Measurements from ENCODE around the gene PSEN2. TPM values are rescaled to one million over a fixed set of nuclear protein-coding genes. Genes with fewer than 3 reads are reported as not detected.

Gene PSEN2
- total and polyA plus RNA-seq, 10 of the 15 experiments (the other 5 are each of a cell fraction or from before 2014, with no cell fraction given), result 0.90 to 13.3 (median 7.0) TPM

DNA sequence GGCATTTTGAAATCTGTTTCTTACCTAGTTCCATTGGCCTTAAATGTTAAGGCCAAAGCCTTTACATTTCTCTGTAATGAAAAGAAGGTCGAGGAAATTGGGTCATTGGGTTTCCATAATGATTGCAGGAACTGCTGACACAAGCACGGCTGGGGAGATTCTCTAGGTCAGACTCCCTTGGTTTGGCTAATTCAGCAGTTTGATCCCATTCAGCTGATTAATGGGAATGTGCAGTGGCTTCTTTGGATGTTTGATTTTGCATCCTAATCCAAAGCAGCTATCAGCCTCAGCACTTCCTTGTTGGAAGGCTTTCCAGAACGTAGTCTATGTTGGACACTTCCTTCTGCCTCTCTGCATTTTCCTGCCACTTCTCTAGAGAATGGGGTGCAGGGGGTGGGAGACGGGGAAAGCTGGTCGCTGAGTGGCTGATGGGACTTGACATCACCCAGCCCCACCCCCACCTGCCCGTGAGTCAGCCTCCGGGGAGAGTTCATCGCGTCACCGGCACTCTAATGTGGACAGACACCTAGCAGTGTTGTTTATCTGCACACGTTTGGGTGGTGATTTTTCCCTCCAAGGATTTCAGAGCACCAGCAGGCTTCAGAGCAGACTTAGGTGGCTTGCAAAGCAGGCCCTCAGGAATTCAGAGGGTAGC, 5.4 kb downstream of the PSEN2 start:
- no peak for TF ChIP-seq ZNF207 (IDR thresholded peaks at IDR 0.05; ENCODE audit: borderline replicate concordance)
- TF ChIP-seq KAT2A (conservative IDR thresholded peaks at IDR 0.05; ENCODE audit: control insufficient read depth, low read depth, low read length), result no peak
- TF ChIP-seq LARP7 (IDR thresholded peaks at IDR 0.05), result no peak
- TF ChIP-seq SP1 (IDR thresholded peaks at IDR 0.05; ENCODE audit: low read depth, low read length), result no peak
- TF ChIP-seq MTA3 (IDR thresholded peaks at IDR 0.05; ENCODE audit: borderline replicate concordance, low read length), result no peak
- no peak for TF ChIP-seq NR2C2 (IDR thresholded peaks at IDR 0.05; ENCODE audit: borderline replicate concordance, control insufficient read depth, insufficient read length, low read depth)
- no peak for TF ChIP-seq SMAD1 (IDR thresholded peaks at IDR 0.05; ENCODE audit: low read depth, partially characterized antibody)
- no peak for TF ChIP-seq NR2F1 (conservative IDR thresholded peaks at IDR 0.05)
- no peak for TF ChIP-seq HCFC1 (IDR thresholded peaks at IDR 0.05; ENCODE audit: low read length)
- no peak for TF ChIP-seq CEBPB (IDR thresholded peaks at IDR 0.05; ENCODE audit: borderline replicate concordance in 1 of 2, low read depth in 2 of 2, low read length in 2 of 2)
- TF ChIP-seq RBBP5 (conservative IDR thresholded peaks at IDR 0.05), result no peak
- 72% methylated on average over 11 of the region's 11 CpGs for WGBS (ENCODE audit: insufficient coverage, insufficient replicate concordance, low lambda C conversion rate, missing lambda C conversion rate)
- Histone ChIP-seq H3K4me2 (ENCODE audit: control insufficient read depth, insufficient read depth) (no peak overlapping the region), H3K9ac (ENCODE audit: control insufficient read depth, insufficient read depth, low read length) (no peak overlapping the region), H3K4me3 (no peak overlapping the region), H2AFZ (ENCODE audit: control insufficient read depth, low read depth, low read length) (no peak overlapping the region), H3K9me3 (replicated peaks; ENCODE audit: control insufficient read depth, insufficient read depth, low read length) (no peaks in the 10 kb centered on the region), H3K27me3 (replicated peaks in 1 of 2; ENCODE audit: control insufficient read depth in 2 of 2, insufficient read depth in 2 of 2, low read length in 1 of 2) (no peaks in the 10 kb centered on the region), H3K79me2 (ENCODE audit: control insufficient read depth, insufficient read depth, low read length) (no peaks in the 10 kb centered on the region), H3K36me3 (ENCODE audit: control insufficient read depth in 2 of 2, insufficient read depth in 2 of 2, low read length in 1 of 2) (peaks cover 0 to 3% of the 10 kb centered on the region in 2 experiments; a peak in 1 of 4 replicates), H3K27ac (ENCODE audit: control insufficient read depth, insufficient read depth) (no peak overlapping the region), H4K20me1 (ENCODE audit: control insufficient read depth, insufficient read depth) (no peaks in the 10 kb centered on the region), H3K4me1 (ENCODE audit: control insufficient read depth, insufficient read depth, low read length) (peaks cover 5% of the 10 kb centered on the region)
- intact Hi-C loops (cut with micrococcal nuclease; ENCODE audit: unreplicated experiment), result no loop called here
- ChIA-PET CTCF (no interaction called here), POLR2A (no interaction called here), SMC1A (ENCODE audit: uncharacterized antibody, unreplicated experiment) (interaction anchor here (1.4 to 1.8 kb wide), 2 partner anchors 8 to 10 kb away, joined by 3 to 5 read pairs; no protein-coding TSS in a partner anchor), RAD21 (ENCODE audit: unreplicated experiment) (no interaction called here)
- DNase-seq (ENCODE audit: low read depth, low spot score), result no peak
- FAIRE-seq, result no peak
- BruUV-seq (replicated peaks), result no TSS peak
- in situ Hi-C loops (cut with MboI), result no loop called here
- ATAC-seq, result no peak

Data from GM12878 (cell line).